Endothelial cell of umbilical vein (primary cell): Measurements from ENCODE around the gene C6orf89. TPM values are rescaled to one million over a fixed set of nuclear protein-coding genes. Genes with fewer than 3 reads are reported as not detected.
A peak's percentile ranks its signal among the peaks of the same experiment; 100 is the strongest.

ENCODE experiments used
- BruUV-seq: library from RNA; stranded (reverse); fragments of 400-500 nt; replicated peaks from 2 replicates; lab custom pipeline; 2021; lab: Mats Ljungman, UMichigan
- CTCF ChIA-PET: fragments of 300-600, 350-600 bp; sonication (Branson Sonifier 250); formaldehyde crosslinking; loops from one replicate; lab custom pipeline; 2021; ENCODE audit warnings: antibody characterized with exemption, inconsistent platforms; lab: Charles Lee
- POLR2A ChIA-PET: fragments of 300-600, 350-600 bp; sonication (Branson Sonifier 250); formaldehyde crosslinking; loops from one replicate; lab custom pipeline; 2021; ENCODE audit warnings: antibody characterized with exemption, inconsistent platforms; lab: Charles Lee
- DNase-seq: peaks from one replicate; pipeline ENCODE4 v3.0.0-alpha.2; 2011; ENCODE audit warnings: low read depth, low spot score
- FAIRE-seq: peaks from 2 replicates; lab custom pipeline; 2011; peaks lifted over from hg19 to GRCh38; lab: Jason Lieb, UNC
- H2AFZ ChIP-seq: 2 replicates; pipeline ENCODE4 v1.6.0; 2012; ENCODE audit warnings: low read depth, low read length, control low read depth, inconsistent platforms
- H3K27ac ChIP-seq: 2 replicates; pipeline ENCODE4 v1.5.1; 2011; ENCODE audit warnings: low read depth, mild to moderate bottlenecking, control low read depth, low read length, moderate library complexity; ENCODE audit not compliant: insufficient read depth
- H3K27me3 ChIP-seq, 2 experiments: 2 replicates each; pipeline versions ENCODE4 v1.6.0 to v1.6.1; 2011; ENCODE audit warnings: low read length in 2 of 2, mixed read lengths in 1 of 2; ENCODE audit not compliant: control insufficient read depth in 2 of 2, insufficient read depth in 2 of 2
- H3K36me3 ChIP-seq, 2 experiments: 2 replicates in 1 of 2; 3 replicates in 1 of 2; pipeline ENCODE4 v1.5.1; 2011; ENCODE audit warnings: low read length in 2 of 2, mild to moderate bottlenecking in 1 of 2, moderate library complexity in 1 of 2; ENCODE audit not compliant: control insufficient read depth in 2 of 2, insufficient read depth in 2 of 2; ENCODE audit errors: extremely low read depth in 1 of 2
- H3K4me1 ChIP-seq: 3 replicates; pipeline ENCODE4 v1.5.1; 2011; ENCODE audit warnings: mild to moderate bottlenecking, low read length; ENCODE audit not compliant: control insufficient read depth, insufficient read depth; ENCODE audit errors: extremely low read depth
- H3K4me2 ChIP-seq: 2 replicates; pipeline ENCODE4 v1.6.1; 2011; ENCODE audit warnings: low read length, control low read depth, mixed read lengths; ENCODE audit not compliant: insufficient read depth
- H3K4me3 ChIP-seq, 3 experiments: fragments of 200-600 bp in 1 of 3; sonication (generic), shearing (Covaris generic) in 1 of 3; replicated peaks in 1 of 3; 2 replicates each; pipeline ENCODE4 v1.5.1; 2011 to 2016; ENCODE audit warnings: control low read depth in 3 of 3, low read length in 3 of 3, mild to moderate bottlenecking in 2 of 3, inconsistent platforms in 1 of 3, low read depth in 1 of 3, moderate library complexity in 1 of 3; ENCODE audit not compliant: insufficient read depth in 1 of 3
- H3K79me2 ChIP-seq: 2 replicates; pipeline ENCODE4 v1.6.0; 2012; ENCODE audit warnings: low read length, inconsistent platforms; ENCODE audit not compliant: control insufficient read depth, insufficient read depth
- H3K9ac ChIP-seq: replicated peaks from 2 replicates; pipeline ENCODE3; 2011; ENCODE audit warnings: low read length, control low read depth; ENCODE audit not compliant: insufficient read depth; ENCODE audit errors: extremely low read depth
- H3K9me1 ChIP-seq: replicated peaks from 3 replicates; pipeline ENCODE4 v1.6.0; 2011; ENCODE audit warnings: mild to moderate bottlenecking, low read length; ENCODE audit not compliant: control insufficient read depth, insufficient read depth; ENCODE audit errors: extremely low read depth
- H3K9me3 ChIP-seq: replicated peaks from 2 replicates; pipeline ENCODE4 v1.5.1; 2012; ENCODE audit warnings: low read length, inconsistent platforms; ENCODE audit not compliant: control insufficient read depth, insufficient read depth
- H4K20me1 ChIP-seq: replicated peaks from 2 replicates; pipeline ENCODE3; 2011; ENCODE audit warnings: mild to moderate bottlenecking, low read length; ENCODE audit not compliant: control insufficient read depth, insufficient read depth; ENCODE audit errors: extremely low read depth
- CTCF ChIP-seq, 2 donors: IDR thresholded peaks; 1 replicate in 1 of 2; 2 replicates in 1 of 2; pipeline ENCODE4 v1.5.1; 2011; ENCODE audit warnings: low read length in 2 of 2, mild to moderate bottlenecking in 2 of 2, moderate library complexity in 2 of 2, control low read depth in 1 of 2, inconsistent platforms in 1 of 2, low read depth in 1 of 2; ENCODE audit not compliant: insufficient read depth in 1 of 2; ENCODE audit errors: extremely low read depth in 1 of 2
- EZH2 ChIP-seq: IDR thresholded peaks from 2 replicates; pipeline ENCODE4 v1.6.1; 2012; ENCODE audit warnings: borderline replicate concordance, low read depth, mild to moderate bottlenecking, moderate library complexity, low read length, inconsistent platforms; ENCODE audit not compliant: severe bottlenecking
- FOS ChIP-seq: IDR thresholded peaks from 2 replicates; pipeline ENCODE4 v1.6.1; 2011; ENCODE audit warnings: mild to moderate bottlenecking, low read length, moderate library complexity, borderline replicate concordance; ENCODE audit not compliant: insufficient read depth
- GATA2 ChIP-seq: IDR thresholded peaks from 2 replicates; pipeline ENCODE4 v1.7.0; 2011; ENCODE audit warnings: low read depth, mild to moderate bottlenecking, moderate library complexity, mixed read lengths, low read length; ENCODE audit not compliant: insufficient read length, insufficient read depth
- JUN ChIP-seq: IDR thresholded peaks from 2 replicates; pipeline ENCODE4 v1.6.1; 2011; ENCODE audit warnings: borderline replicate concordance, low read depth; ENCODE audit not compliant: insufficient read length, insufficient read depth
- MAX ChIP-seq: IDR thresholded peaks from 2 replicates; pipeline ENCODE4 v1.6.1; 2011; ENCODE audit not compliant: insufficient read depth, insufficient read length
- MYC ChIP-seq: IDR thresholded peaks from one replicate; pipeline ENCODE4 v1.6.1; 2011; ENCODE audit warnings: mild to moderate bottlenecking, low read depth, low read length
- POLR2A ChIP-seq: IDR thresholded peaks from 2 replicates; pipeline ENCODE4 v1.6.1; 2012; ENCODE audit warnings: low read depth, mild to moderate bottlenecking, control low read depth, low read length
- POLR2AphosphoS5 ChIP-seq: IDR thresholded peaks from 2 replicates; pipeline ENCODE4 v1.6.1; 2012; ENCODE audit warnings: low read depth, mild to moderate bottlenecking, control low read depth, low read length, moderate library complexity; ENCODE audit not compliant: insufficient read depth
- dilution Hi-C: fragments of 300-500 bp; cut with MboI; formaldehyde crosslinking; loops from one replicate; pipeline ENCODE4 v1.15.0; 2019; ENCODE audit warnings: low sequenced_read_pairs; ENCODE audit not compliant: extremely low pct_ligation_motif_present
- intact Hi-C: fragments of 100-400 bp; cut with micrococcal nuclease; formaldehyde crosslinking; loops from one replicate; pipeline ENCODE4 v1.10.0; 2022
- polyA plus RNA-seq, 4 experiments: library from polyadenylated mRNA; depleted of rRNA in 3 of 4; stranded (reverse) in 3 of 4; unstranded in 1 of 4; fragments of >200 nt; gene quantifications; 2 replicates each; pipeline versions ENCODE4 v1.2.1 to v1.2.3, GENCODE V29; 2011 to 2012; ENCODE audit warnings: missing spikeins in 1 of 4
- total RNA-seq: library from RNA; stranded (reverse); gene quantifications from 2 replicates; pipeline ENCODE4 v1.2.3, GENCODE V29; 2021

C6orf89 gene
- total and polyA plus RNA-seq, 2 donors (not counting 3 experiments of a cell fraction or from before 2014, with no cell fraction given) = 18.2 to 34.0 TPM

- DNase-seq (no peak), FAIRE-seq (no peak)
- no peak overlapping the region for H3K4me2 ChIP-seq
- H2AFZ ChIP-seq = no peak overlapping the region
- intact Hi-C loops = loop anchor here (5.0 kb wide), 1 partner anchor 194 kb away; the partner anchor contains the start of gene CDKN1A
- BruUV-seq = no TSS peak
- no peaks in the 10 kb centered on the region for H3K9me3 ChIP-seq
- POLR2A ChIA-PET = no interaction called here
- H3K9ac ChIP-seq = no peak overlapping the region
- no peak overlapping the region for H3K27ac ChIP-seq
- no peak overlapping the region for H3K4me3 ChIP-seq
- H3K4me1 ChIP-seq = peaks cover 12% of the 10 kb centered on the region
- TF ChIP-seq JUN (no peak), POLR2AphosphoS5 (no peak)
- no peaks in the 10 kb centered on the region for H4K20me1 ChIP-seq
- H3K27me3 ChIP-seq = no peaks in the 10 kb centered on the region
- peaks cover 0 to 2% of the 10 kb centered on the region in 2 experiments for H3K36me3 ChIP-seq
- CTCF ChIA-PET = interaction anchor here (1.3 to 5.7 kb wide), 4 partner anchors 20 to 146 kb away, joined by 3 to 41 read pairs (median 12); no protein-coding TSS in a partner anchor
- dilution Hi-C loops = no loop called here
- H3K79me2 ChIP-seq = peaks cover 33% of the 10 kb centered on the region
- H3K9me1 ChIP-seq = no peaks in the 10 kb centered on the region
Observed at GRCh38 chr6:36871686-36872085, 14.1 kb upstream of the C6orf89 start.

GRCh38 chr6:36873115-36873514 is 12.6 kb upstream of the C6orf89 start:
- dilution Hi-C loops (no loop called here), intact Hi-C loops (loop anchor here (5.0 kb wide), 1 partner anchor 196 kb away; the partner anchor contains the start of gene CDKN1A)
- Histone ChIP-seq H3K9me3 (no peaks in the 10 kb centered on the region), H4K20me1 (no peaks in the 10 kb centered on the region), H3K4me3 (no peak overlapping the region), H3K4me1 (peaks cover 12% of the 10 kb centered on the region), H2AFZ (no peak overlapping the region), H3K27ac (no peak overlapping the region), H3K9ac (no peak overlapping the region), H3K36me3 (peaks cover 0 to 2% of the 10 kb centered on the region in 2 experiments), H3K4me2 (peak overlapping the region; percentile 99), H3K79me2 (peaks cover 25% of the 10 kb centered on the region), H3K27me3 (no peaks in the 10 kb centered on the region), H3K9me1 (no peaks in the 10 kb centered on the region)
- TF ChIP-seq MAX = no peak
- no peak for TF ChIP-seq MYC
- TF ChIP-seq GATA2 = no peak
- TF ChIP-seq EZH2 = no peak
- TF ChIP-seq JUN = no peak
- no peak for TF ChIP-seq POLR2A
- TF ChIP-seq CTCF (IDR thresholded peaks at IDR 0.05; ENCODE audit: extremely low read depth in 1 of 2, insufficient read depth in 1 of 2, low read depth in 1 of 2, low read length in 2 of 2) = no peak
- TF ChIP-seq FOS = no peak
- no peak for TF ChIP-seq POLR2AphosphoS5
- FAIRE-seq (peak; percentile 56), DNase-seq (no peak)
- CTCF ChIA-PET = interaction anchor here (1.3 to 5.7 kb wide), 5 partner anchors 12 to 145 kb away, joined by 4 to 41 read pairs (median 28); partner anchors contain the start of gene C6orf89
- no TSS peak for BruUV-seq
- POLR2A ChIA-PET = no interaction called here
